Keratinocyte (primary cell): ENCODE results near the gene ACSS1. TPM values are rescaled to one million over a fixed set of nuclear protein-coding genes. Genes with fewer than 3 reads are reported as not detected.

Experiments
- DNase-seq: peaks from one replicate; pipeline ENCODE4 v3.0.0-alpha.2; 2011; ENCODE audit warnings: low read depth, missing footprints, low spot score
- FAIRE-seq: peaks from 2 replicates; lab custom pipeline; 2011; peaks lifted over from hg19 to GRCh38; lab: Jason Lieb, UNC
- H2AFZ ChIP-seq: 2 replicates; pipeline ENCODE4 v1.6.0; 2012; ENCODE audit warnings: low read length, control low read depth, inconsistent platforms; ENCODE audit not compliant: control insufficient read depth
- H3K27ac ChIP-seq: 2 replicates; pipeline ENCODE4 v1.5.1; 2011; ENCODE audit warnings: low read length; ENCODE audit not compliant: control insufficient read depth, insufficient read depth
- H3K27me3 ChIP-seq: 3 replicates; pipeline ENCODE4 v1.6.0; 2011; ENCODE audit warnings: low read length; ENCODE audit not compliant: control insufficient read depth, insufficient read depth; ENCODE audit errors: extremely low read depth
- H3K36me3 ChIP-seq, 2 experiments: 2 replicates in 1 of 2; 3 replicates in 1 of 2; pipeline ENCODE4 v1.5.1; 2011; ENCODE audit warnings: low read length in 2 of 2, mild to moderate bottlenecking in 1 of 2; ENCODE audit not compliant: control insufficient read depth in 2 of 2, insufficient read depth in 2 of 2; ENCODE audit errors: extremely low read depth in 1 of 2
- H3K4me1 ChIP-seq: 3 replicates; pipeline ENCODE4 v1.5.1; 2011; ENCODE audit warnings: low read length; ENCODE audit not compliant: control insufficient read depth, insufficient read depth; ENCODE audit errors: extremely low read depth
- H3K4me2 ChIP-seq: 3 replicates; pipeline ENCODE4 v1.6.0; 2011; ENCODE audit warnings: low read depth, low read length; ENCODE audit not compliant: control insufficient read depth, insufficient read depth; ENCODE audit errors: extremely low read depth
- H3K4me3 ChIP-seq, 3 experiments: fragments of 200-600 bp in 1 of 3; sonication (generic) in 1 of 3; 2 replicates in 2 of 3; 3 replicates in 1 of 3; pipeline ENCODE4 v1.5.1; 2011 to 2016; ENCODE audit warnings: low read length in 3 of 3, mild to moderate bottlenecking in 3 of 3, control low read depth in 2 of 3, inconsistent platforms in 1 of 3, low read depth in 1 of 3, mixed read lengths in 1 of 3, mixed run types in 1 of 3, moderate library complexity in 1 of 3; ENCODE audit not compliant: control insufficient read depth in 2 of 3, insufficient read depth in 2 of 3; ENCODE audit errors: extremely low read depth in 1 of 3
- H3K79me2 ChIP-seq: 2 replicates; pipeline ENCODE4 v1.6.0; 2012; ENCODE audit warnings: low read length; ENCODE audit not compliant: control insufficient read depth, insufficient read depth
- H3K9ac ChIP-seq: 3 replicates; pipeline ENCODE4 v1.6.0; 2011; ENCODE audit warnings: low read length; ENCODE audit not compliant: control insufficient read depth, insufficient read depth; ENCODE audit errors: extremely low read depth
- H3K9me1 ChIP-seq: 3 replicates; pipeline ENCODE4 v1.6.0; 2011; ENCODE audit warnings: low read length; ENCODE audit not compliant: control insufficient read depth, insufficient read depth; ENCODE audit errors: extremely low read depth
- H3K9me3 ChIP-seq: 2 replicates; pipeline ENCODE4 v1.5.1; 2012; ENCODE audit warnings: low read depth, low read length; ENCODE audit not compliant: control insufficient read depth
- H4K20me1 ChIP-seq: 3 replicates; pipeline ENCODE4 v1.6.0; 2011; ENCODE audit warnings: low read length; ENCODE audit not compliant: control insufficient read depth, insufficient read depth; ENCODE audit errors: extremely low read depth
- CTCF ChIP-seq, 3 experiments: IDR thresholded peaks in 1 of 3; conservative IDR thresholded peaks in 1 of 3; optimal IDR thresholded peaks in 1 of 3; 2 replicates in 2 of 3; 3 replicates in 1 of 3; pipeline versions ENCODE3 to v1.5.1; 2011; ENCODE audit warnings: low read length in 3 of 3, mild to moderate bottlenecking in 3 of 3, moderate library complexity in 2 of 3, control low read depth in 1 of 3, inconsistent platforms in 1 of 3; ENCODE audit not compliant: insufficient read depth in 2 of 3; ENCODE audit errors: extremely low read depth in 1 of 3
- EZH2 ChIP-seq: IDR thresholded peaks from one replicate; pipeline ENCODE4 v1.6.1; 2012; ENCODE audit warnings: inconsistent platforms, mild to moderate bottlenecking, low read length, moderate library complexity
- dilution Hi-C: fragments of 300-500 bp; cut with MboI; formaldehyde crosslinking; loops from one replicate; pipeline ENCODE4 v1.7.0; 2020; ENCODE audit warnings: low sequenced_read_pairs; ENCODE audit not compliant: extremely low pct_ligation_motif_present
- polyA plus RNA-seq, 5 experiments: library from polyadenylated mRNA; depleted of rRNA in 3 of 5; stranded (reverse) in 3 of 5; stranded (forward) in 1 of 5; unstranded in 1 of 5; fragments of >200 nt; gene quantifications; 1 replicate in 1 of 5; 2 replicates in 3 of 5; 3 replicates in 1 of 5; pipeline versions ENCODE4 v1.2.1 to v1.2.3, GENCODE V29; 2011 to 2012; ENCODE audit warnings: missing spikeins in 2 of 5, low read depth in 1 of 5, low replicate concordance in 1 of 5

The ACSS1 gene
- polyA plus RNA-seq, 1 donor (not counting 4 experiments of a cell fraction or from before 2014, with no cell fraction given), result 1.5 TPM

- Histone ChIP-seq H3K36me3 (peaks cover 6 to 27% of the 10 kb centered on the region in 2 experiments), H3K27me3 (no peaks in the 10 kb centered on the region), H2AFZ (no peak overlapping the region), H3K9ac (no peak overlapping the region), H3K79me2 (no peaks in the 10 kb centered on the region), H3K27ac (no peak overlapping the region), H3K9me3 (no peaks in the 10 kb centered on the region), H3K4me3 (no peak overlapping the region), H4K20me1 (no peaks in the 10 kb centered on the region), H3K4me2 (no peak overlapping the region), H3K9me1 (no peaks in the 10 kb centered on the region), H3K4me1 (no peaks in the 10 kb centered on the region)
- no peak for DNase-seq
- FAIRE-seq, result no peak
- TF ChIP-seq EZH2 (no peak), CTCF (optimal IDR thresholded peaks at IDR 0.05 in 1 of 3, IDR thresholded peaks at IDR 0.05 in 1 of 3, conservative IDR thresholded peaks at IDR 0.05 in 1 of 3; ENCODE audit: extremely low read depth in 1 of 3, insufficient read depth in 2 of 3, low read length in 3 of 3) (no peak)
- dilution Hi-C loops, result no loop called here
These were observed 98.2 kb downstream of the ACSS1 start for GRCh38 chr20:24959591-24960301.

- DNase-seq (no peak), FAIRE-seq (no peak)
- Histone ChIP-seq H3K9me1 (no peaks in the 10 kb centered on the region), H3K4me1 (no peaks in the 10 kb centered on the region), H3K9ac (no peak overlapping the region), H3K27me3 (no peaks in the 10 kb centered on the region), H3K4me2 (no peak overlapping the region), H4K20me1 (no peaks in the 10 kb centered on the region), H3K9me3 (no peaks in the 10 kb centered on the region), H3K27ac (no peak overlapping the region), H3K79me2 (no peaks in the 10 kb centered on the region), H3K4me3 (no peak overlapping the region), H3K36me3 (peaks cover 4 to 23% of the 10 kb centered on the region in 2 experiments), H2AFZ (no peak overlapping the region)
- dilution Hi-C loops, result no loop called here
- TF ChIP-seq EZH2 (no peak), CTCF (optimal IDR thresholded peaks at IDR 0.05 in 1 of 3, IDR thresholded peaks at IDR 0.05 in 1 of 3, conservative IDR thresholded peaks at IDR 0.05 in 1 of 3; ENCODE audit: extremely low read depth in 1 of 3, insufficient read depth in 2 of 3, low read length in 3 of 3) (no peak)
These were observed 99.2 kb downstream of the ACSS1 start for GRCh38 chr20:24958506-24959385.
